VCaP (cell line): Measurements from ENCODE around the gene WDR49.

Experiments used
- H3K27ac ChIP-seq: fragments of 450-650 bp; 2 replicates; pipeline ENCODE4 v1.5.1; 2017
- CTCF ChIP-seq: fragments of 450-650 bp; conservative IDR thresholded peaks from 2 replicates; pipeline ENCODE4 v1.5.1; 2017; ENCODE audit warnings: mild to moderate bottlenecking, moderate library complexity

Gene WDR49

DNA sequence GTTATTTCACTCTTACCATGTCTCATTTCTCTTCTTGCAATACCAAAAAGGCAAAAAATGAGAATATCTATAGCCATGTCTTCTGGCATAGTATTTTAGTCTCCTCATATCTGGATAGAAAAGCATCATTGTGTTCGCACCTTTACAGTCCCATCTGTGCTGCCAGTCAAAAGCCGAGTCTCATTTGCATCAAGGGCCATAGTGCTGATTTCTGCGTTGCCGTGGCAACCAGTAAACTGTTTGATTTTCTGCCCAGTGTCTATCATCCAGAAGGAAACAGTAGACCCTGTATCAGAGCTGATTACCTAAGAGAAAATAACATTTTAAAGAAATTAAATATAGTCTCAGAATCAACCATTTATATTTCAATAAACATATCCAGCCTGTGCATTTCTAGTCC lies 93.8 kb downstream of the WDR49 start:
- no peak for TF ChIP-seq CTCF
- H3K27ac ChIP-seq = no peak overlapping the region

DNA sequence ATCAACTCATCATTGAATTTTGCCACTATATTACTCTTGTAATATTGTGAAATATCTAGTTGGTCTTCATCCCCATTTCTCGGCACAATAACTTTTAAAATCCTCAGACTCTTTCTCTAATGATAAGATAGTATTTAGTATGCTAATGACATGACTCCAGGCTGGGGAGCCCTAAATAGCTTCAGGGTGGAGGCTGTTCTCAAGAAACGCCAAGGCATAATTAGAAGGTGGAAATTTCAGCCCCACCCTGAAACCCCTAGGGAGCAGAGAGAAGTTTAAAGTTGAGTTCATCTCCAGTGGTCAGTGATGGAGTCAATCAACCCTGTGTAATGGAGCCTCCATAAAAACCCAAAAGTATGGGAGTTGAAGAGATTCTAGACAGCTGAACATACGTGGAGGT lies 98.8 kb downstream of the WDR49 start:
- no peak overlapping the region for H3K27ac ChIP-seq
- TF ChIP-seq CTCF = no peak

- TF ChIP-seq CTCF = no peak
These were observed 115.7 kb downstream of the WDR49 start for GRCh38 chr3:167538081-167538480.

GRCh38 chr3:167521006-167521355 lies 132.8 kb downstream of the WDR49 start:
- no peak overlapping the region for H3K27ac ChIP-seq
- TF ChIP-seq CTCF = no peak

More at GRCh38 chr3:167538081-167538480, 115.7 kb downstream of the WDR49 start:
- no peak overlapping the region for H3K27ac ChIP-seq

DNA sequence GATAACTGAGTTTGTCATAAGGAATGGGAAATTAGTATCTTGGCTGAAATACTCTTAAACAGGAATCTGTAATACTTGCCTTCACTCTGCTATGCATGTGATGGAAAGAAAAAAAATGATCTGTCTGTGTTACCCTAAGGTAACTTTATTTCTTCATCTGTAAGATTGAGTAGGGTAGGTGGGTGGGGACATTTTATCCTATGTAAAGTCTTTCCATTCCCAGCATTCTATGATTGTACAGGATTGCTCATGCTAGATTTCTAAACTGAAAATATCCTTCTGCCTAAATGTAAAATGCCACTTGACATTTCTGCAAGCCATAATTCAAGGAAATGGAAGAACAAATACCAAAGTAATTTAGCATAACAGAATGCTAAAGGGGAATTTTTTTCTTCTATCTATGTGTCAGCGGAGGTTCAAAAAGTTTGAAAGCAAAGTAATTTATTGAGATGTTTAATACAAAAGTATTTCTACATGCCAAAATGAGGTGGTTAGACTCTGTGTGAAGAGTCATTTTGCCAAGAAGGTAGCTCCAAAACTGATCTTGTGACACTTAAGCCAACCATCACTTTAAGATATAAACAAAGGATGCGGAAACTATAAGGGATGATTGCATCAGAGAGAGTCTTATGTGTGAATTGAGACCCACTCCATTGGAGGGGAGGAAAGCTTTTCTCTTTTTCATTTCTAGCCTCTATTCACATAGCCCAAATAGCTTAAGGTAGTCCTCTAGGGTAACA lies 133.3 kb downstream of the WDR49 start:
- H3K27ac ChIP-seq = no peak overlapping the region
- TF ChIP-seq CTCF = no peak

DNA sequence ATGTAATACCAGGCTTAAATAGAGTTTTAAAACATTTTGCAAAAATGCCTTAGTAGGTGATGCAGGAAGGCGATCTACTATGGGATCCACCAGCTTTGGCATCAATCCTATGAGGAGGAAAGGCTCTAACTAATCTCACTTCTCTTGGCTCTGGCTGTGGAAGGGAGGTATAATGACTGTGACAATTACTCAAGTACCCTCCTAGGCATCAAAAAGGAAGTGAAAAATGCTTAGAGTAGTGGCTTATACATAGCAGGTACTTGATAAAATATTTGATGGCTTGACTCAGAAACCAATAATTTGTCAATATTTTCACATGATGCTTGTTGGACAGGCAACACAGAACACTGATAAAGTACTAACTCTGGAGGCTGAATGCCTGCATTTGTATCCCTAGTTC lies 145.8 kb downstream of the WDR49 start:
- no peak for TF ChIP-seq CTCF
- H3K27ac ChIP-seq = no peak overlapping the region

DNA sequence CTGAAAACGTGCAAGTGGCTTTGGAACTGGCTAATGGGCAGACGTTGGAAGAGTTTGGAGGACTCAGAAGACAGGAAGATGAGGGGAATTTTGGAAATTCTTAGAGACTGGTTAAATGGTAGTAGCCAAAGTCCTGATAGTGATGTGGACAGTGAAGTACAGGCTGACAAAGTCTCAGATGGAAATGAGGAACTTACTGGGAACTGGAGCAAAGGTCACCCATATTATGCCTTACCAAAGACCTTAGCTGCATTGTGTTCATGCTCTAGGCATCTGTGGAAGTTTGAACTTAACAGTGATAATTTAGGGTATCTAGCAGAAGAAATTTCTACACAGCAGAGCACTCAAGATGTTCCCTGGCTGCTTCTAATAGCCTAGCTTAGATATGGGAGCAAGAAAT lies 151.3 kb downstream of the WDR49 start:
- H3K27ac ChIP-seq = no peak overlapping the region
- no peak for TF ChIP-seq CTCF
